ENCODE data around the gene AAR2. TPM values are rescaled to one million over a fixed set of nuclear protein-coding genes. Genes with fewer than 3 reads are reported as not detected.

AAR2 gene
- total RNA-seq, 1 experiment from 2014 or later = 36.9 TPM

DNA sequence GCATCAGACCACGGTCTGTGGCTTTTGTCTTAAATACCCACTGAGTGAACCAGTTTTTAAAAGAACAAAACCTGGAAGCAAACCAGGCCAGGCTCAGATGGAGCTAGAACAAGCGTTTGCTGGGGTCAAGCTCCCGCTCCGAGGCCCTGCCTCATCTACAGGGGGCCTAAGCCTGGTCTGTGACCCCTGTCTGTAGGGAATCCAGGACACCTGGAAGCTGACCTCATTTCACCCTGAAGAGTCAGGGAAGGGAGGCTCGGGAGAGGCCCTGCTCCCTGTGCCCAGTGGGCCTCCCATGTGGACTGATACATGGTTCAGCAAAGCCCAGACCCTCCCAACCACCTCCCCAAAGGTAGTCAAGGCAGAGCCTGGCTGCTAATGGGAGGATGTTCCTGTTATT lies 43.1 kb downstream of the AAR2 start:
- no peak overlapping the region for H3K23ac ChIP-seq (ENCODE audit: insufficient read length, low read depth, low read length)
- no peaks in the 10 kb centered on the region for H3K4me1 ChIP-seq (ENCODE audit: insufficient read depth, low read length)
- Mint-ChIP-seq H3K27ac (no peak overlapping the region), H3K4me1 (peaks cover 0 to 12% of the 10 kb centered on the region in 2 experiments; a peak in 3 of 4 replicates), H3K36me3 (ENCODE audit: insufficient read depth in 1 of 3, low read depth in 3 of 3) (no peaks in the 10 kb centered on the region), H3K27me3 (ENCODE audit: low read depth) (peaks cover 10% of the 10 kb centered on the region), H3K4me3 (no peak overlapping the region), H3K9me3 (peaks cover 0 to 3% of the 10 kb centered on the region in 2 experiments; a peak in 1 of 5 replicates)
- H3K9me3 ChIP-seq (ENCODE audit: control insufficient read depth, low read depth, low read length) = no peaks in the 10 kb centered on the region
- no peak overlapping the region for H2BK20ac ChIP-seq (ENCODE audit: low read depth, low read length, poor library complexity, severe bottlenecking)
- no peak overlapping the region for H4K8ac ChIP-seq (replicated peaks; ENCODE audit: insufficient read length, low read depth, low read length)
- H2BK5ac ChIP-seq (ENCODE audit: insufficient read length, low read length) = no peak overlapping the region
- no peaks in the 10 kb centered on the region for H4K20me1 ChIP-seq (ENCODE audit: control insufficient read depth, insufficient read depth, insufficient read length)
- no peak overlapping the region for H4K91ac ChIP-seq (ENCODE audit: insufficient read length, low read depth, low read length)
- no peak overlapping the region for H3T11ph ChIP-seq (ENCODE audit: low read length)
- no peaks in the 10 kb centered on the region for H3K27me3 ChIP-seq (ENCODE audit: insufficient read depth, low read length)
- DNase-seq = no peak
- H3K79me2 ChIP-seq (ENCODE audit: insufficient read depth, low read length) = no peaks in the 10 kb centered on the region
- H3K18ac ChIP-seq (ENCODE audit: insufficient read length, low read depth, low read length) = no peak overlapping the region
- no peak overlapping the region for H2AFZ ChIP-seq (ENCODE audit: low read length)
- no peak overlapping the region for H2BK12ac ChIP-seq (ENCODE audit: insufficient read length, low read depth, low read length)
- H2BK120ac ChIP-seq (ENCODE audit: low read depth, low read length, poor library complexity, severe bottlenecking) = no peak overlapping the region
- H2BK15ac ChIP-seq (ENCODE audit: low read depth, low read length) = no peak overlapping the region
- no peak overlapping the region for H3K9ac ChIP-seq (ENCODE audit: extremely low read depth, insufficient read length, low read length)
- no peaks in the 10 kb centered on the region for H3K23me2 ChIP-seq (ENCODE audit: insufficient read length, low read depth, low read length, poor library complexity, severe bottlenecking)
- no peak overlapping the region for H3K14ac ChIP-seq (ENCODE audit: insufficient read depth, low read length)
- WGBS (ENCODE audit: extremely low coverage, insufficient read length, low lambda C conversion rate) = no CpG with 5 or more reads among the region's 5 CpGs
- H3K4me2 ChIP-seq (ENCODE audit: insufficient read depth, insufficient read length, low read length) = no peak overlapping the region
- no peaks in the 10 kb centered on the region for H3K79me1 ChIP-seq (ENCODE audit: insufficient read depth, low read depth, low read length, poor library complexity, severe bottlenecking)
- H3K27ac ChIP-seq (ENCODE audit: insufficient read length, low read depth, low read length) = no peak overlapping the region
- TF ChIP-seq, protein P1, sequence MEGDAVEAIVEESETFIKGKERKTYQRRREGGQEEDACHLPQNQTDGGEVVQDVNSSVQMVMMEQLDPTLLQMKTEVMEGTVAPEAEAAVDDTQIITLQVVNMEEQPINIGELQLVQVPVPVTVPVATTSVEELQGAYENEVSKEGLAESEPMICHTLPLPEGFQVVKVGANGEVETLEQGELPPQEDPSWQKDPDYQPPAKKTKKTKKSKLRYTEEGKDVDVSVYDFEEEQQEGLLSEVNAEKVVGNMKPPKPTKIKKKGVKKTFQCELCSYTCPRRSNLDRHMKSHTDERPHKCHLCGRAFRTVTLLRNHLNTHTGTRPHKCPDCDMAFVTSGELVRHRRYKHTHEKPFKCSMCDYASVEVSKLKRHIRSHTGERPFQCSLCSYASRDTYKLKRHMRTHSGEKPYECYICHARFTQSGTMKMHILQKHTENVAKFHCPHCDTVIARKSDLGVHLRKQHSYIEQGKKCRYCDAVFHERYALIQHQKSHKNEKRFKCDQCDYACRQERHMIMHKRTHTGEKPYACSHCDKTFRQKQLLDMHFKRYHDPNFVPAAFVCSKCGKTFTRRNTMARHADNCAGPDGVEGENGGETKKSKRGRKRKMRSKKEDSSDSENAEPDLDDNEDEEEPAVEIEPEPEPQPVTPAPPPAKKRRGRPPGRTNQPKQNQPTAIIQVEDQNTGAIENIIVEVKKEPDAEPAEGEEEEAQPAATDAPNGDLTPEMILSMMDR (conservative IDR thresholded peaks at IDR 0.05) = no peak
- no peak overlapping the region for H2AK5ac ChIP-seq (ENCODE audit: insufficient read length, low read length)
- no peak overlapping the region for H3K56ac ChIP-seq (ENCODE audit: insufficient read length, low read depth, low read length)
- H3K4ac ChIP-seq (ENCODE audit: low read depth, low read length) = no peak overlapping the region
- H4K5ac ChIP-seq (ENCODE audit: insufficient read length, low read depth, low read length) = no peak overlapping the region

Data from H9 (cell line).